AG09319 (cell line): Measurements from ENCODE around the gene F7.
"Not testable (repeated sequence)": the region's sequence is repeated elsewhere in the genome, so short reads cannot be mapped to it uniquely, and the experiment has no call there.

Source experiments
- DNase-seq: peaks from one replicate; pipeline ENCODE4 v3.0.0-alpha.2; 2010; ENCODE audit warnings: low read depth; ENCODE audit errors: extremely low read depth
- TF ChIP-seq, protein P1 (sequence below): IDR thresholded peaks from 2 replicates; pipeline ENCODE4 v1.5.1; 2011; ENCODE audit warnings: low read depth, mild to moderate bottlenecking, inconsistent platforms, low read length, moderate library complexity

F7 gene

DNA sequence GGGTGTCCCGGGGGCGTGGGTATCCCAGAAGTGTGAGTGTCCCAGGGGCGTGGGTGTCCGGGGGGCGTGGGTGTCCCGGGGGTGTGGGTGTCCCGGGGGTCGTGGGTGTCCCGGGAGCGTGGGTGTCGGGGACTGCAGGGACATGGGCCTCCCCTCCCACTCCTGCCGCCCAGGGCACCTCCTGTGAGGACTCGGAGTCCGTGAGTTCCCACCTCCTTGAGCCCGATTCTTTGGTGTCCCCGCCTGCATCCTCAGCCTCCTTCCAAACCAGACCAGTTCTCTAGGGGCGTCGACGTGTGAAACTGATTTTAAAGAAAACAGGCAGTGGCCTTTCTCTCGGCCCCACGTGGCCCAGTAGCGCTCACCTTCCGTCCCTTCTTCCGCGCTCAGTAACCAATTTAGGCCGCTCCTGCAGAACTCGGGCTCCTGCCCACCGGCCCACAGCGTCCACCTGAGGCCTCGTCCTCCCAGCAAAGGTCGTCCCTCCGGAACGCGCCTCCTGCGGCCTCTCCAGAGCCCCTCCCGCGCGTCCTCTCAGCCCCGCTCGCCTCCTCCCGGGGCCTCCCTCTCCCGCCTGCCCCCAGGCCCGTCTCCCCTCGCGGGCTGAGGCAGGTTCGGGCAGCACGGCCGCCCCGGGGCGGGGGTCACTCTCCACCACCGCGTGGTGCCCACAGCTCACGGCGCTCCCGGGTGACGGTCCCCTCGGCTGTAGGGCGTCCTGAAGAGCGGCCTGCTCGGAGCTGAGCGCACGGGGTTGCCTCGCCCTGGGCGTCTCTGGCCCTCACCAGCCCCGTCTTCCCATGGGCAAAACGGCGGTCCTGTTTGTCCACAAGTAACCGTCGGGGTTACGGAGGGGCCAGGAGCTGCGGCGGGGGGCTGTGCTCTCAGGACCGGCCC is 3.8 kb downstream of the F7 start:
- TF ChIP-seq, protein P1, sequence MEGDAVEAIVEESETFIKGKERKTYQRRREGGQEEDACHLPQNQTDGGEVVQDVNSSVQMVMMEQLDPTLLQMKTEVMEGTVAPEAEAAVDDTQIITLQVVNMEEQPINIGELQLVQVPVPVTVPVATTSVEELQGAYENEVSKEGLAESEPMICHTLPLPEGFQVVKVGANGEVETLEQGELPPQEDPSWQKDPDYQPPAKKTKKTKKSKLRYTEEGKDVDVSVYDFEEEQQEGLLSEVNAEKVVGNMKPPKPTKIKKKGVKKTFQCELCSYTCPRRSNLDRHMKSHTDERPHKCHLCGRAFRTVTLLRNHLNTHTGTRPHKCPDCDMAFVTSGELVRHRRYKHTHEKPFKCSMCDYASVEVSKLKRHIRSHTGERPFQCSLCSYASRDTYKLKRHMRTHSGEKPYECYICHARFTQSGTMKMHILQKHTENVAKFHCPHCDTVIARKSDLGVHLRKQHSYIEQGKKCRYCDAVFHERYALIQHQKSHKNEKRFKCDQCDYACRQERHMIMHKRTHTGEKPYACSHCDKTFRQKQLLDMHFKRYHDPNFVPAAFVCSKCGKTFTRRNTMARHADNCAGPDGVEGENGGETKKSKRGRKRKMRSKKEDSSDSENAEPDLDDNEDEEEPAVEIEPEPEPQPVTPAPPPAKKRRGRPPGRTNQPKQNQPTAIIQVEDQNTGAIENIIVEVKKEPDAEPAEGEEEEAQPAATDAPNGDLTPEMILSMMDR: no peak
- no peak for DNase-seq

DNA sequence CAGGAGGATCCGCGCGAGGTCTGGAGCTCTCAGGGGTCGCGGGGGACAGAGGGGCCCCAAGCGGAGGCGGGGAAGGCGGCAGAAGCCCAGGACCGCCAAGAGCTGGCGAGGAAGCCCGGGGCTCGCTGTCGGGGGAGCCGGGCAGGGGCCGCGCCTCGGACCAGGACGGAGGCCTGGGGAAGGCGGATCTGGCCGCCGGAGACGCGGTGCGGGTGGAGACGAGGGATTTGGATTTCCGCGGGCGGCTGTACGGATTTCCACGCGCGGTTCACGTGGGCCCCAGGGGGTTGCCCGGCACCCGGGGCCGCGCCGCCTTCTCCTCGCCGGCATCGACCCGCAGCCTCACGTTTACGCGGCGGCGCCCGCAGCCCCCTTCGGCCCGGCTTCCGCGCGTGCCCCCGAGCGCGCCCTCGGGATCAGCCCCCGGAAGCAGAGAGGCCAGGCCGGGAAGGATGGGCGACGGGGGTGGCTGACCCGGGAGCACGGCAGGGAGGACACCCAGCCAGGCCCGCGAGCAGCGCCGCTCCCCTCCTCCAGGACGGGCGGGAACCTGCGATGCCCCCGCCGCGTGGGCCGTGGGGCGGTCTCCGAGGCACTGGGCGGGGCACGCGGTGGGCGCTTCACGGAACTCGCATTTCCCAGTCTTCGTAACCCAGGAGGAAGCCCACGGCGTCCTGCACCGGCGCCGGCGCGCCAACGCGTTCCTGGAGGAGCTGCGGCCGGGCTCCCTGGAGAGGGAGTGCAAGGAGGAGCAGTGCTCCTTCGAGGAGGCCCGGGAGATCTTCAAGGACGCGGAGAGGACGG is 4.7 kb downstream of the F7 start:
- TF ChIP-seq, protein P1: no peak
- DNase-seq: no peak

DNA sequence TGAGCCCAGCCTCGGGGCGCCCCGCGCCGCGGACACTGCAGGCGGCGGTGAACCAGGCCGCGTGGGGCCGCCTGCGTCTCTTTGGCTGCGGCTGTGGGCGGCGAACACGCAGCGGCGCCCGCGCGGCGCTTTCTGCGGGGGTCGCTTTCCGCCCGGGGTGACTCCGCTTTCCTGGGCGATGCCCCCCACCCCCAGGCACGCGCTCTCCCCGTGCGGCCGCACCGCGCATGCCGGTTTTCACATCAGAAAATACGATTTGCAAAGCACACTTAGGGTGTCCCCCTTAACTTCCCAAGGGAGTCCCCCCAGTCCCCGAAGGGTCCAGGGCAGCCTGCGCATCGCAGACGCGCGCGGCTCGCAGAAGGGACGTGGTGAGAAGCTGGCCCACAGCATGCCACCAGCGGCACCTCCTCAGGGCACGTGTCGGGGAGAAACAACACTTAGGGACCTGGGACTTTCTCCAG is 5.3 kb downstream of the F7 start:
- no peak for DNase-seq
- TF ChIP-seq, protein P1: no peak

DNA sequence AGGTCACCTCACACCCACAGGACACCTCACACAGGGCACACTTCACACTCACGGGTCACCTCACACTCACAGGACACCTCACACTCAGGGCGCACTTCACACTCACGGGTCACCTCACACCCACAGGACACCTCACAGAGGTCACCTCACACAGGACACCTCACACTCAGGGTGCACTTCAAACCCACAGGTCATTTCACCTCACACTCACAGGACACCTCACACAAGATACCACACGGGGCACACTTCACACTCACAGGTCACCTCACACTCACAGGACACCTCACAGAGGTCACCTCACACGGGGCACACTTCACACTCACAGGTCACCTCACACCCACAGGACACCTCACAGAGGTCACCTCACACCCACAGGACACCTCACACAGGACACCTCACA is 6.2 kb downstream of the F7 start:
- not testable (repeated sequence) for DNase-seq

DNA sequence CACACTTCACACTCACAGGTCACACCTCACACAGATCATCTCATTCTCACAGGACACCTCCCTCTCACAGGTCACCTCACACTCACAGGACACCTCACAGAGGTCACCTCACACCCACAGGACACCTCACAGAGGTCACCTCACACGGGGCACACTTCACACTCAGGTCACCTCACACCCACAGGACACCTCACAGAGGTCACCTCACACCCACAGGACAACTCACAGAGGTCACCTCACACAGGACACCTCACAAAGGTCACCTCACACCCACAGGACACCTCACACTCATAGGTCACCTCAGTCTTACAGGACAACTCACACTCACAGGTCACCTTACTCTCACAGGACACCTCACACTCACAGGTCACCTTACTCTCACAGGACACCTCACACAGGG is 6.9 kb downstream of the F7 start:
- DNase-seq: not testable (repeated sequence)

DNA sequence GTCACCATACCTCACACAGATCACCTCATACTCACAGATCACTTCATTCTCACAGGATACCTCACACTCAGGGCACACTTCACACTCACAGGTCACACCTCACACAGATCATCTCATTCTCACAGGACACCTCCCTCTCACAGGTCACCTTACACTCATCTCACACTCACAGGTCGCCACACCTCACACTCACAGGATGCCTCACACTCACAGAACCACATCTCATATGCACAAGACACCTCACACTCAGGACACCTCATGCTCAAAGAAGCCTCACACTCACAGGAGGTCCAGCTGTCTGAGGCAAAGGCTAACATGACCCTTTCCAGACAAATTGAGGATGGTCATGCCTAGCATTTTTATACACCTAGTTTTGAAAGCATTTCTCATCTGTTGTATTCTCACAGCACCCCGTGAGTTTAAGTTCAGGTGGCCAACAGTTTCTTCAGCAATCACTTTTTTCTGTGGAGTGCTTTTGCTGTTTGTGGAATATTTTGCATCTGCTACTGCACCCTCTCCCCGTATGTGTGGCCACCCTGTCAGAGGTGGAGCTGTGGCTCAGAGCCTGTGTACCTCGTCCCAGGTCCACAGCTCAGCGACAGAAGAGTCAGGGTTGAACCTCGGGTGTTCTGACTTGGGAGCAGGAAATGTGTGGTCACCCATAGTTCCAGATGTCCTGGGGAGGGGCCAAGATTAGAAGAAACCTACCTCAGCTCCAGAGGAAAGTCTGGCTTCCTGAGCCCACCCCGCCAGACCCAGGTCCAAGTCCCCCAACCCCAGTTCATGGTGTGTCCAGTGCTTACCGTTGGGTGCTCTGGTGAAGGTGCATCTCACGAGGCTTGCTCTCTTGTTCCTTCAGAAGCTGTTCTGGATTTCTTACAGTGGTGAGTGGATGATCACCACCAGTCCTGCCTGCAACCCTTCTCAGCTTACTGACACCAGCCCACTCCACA is 7.6 kb downstream of the F7 start:
- DNase-seq: no peak
- TF ChIP-seq, protein P1: no peak

DNA sequence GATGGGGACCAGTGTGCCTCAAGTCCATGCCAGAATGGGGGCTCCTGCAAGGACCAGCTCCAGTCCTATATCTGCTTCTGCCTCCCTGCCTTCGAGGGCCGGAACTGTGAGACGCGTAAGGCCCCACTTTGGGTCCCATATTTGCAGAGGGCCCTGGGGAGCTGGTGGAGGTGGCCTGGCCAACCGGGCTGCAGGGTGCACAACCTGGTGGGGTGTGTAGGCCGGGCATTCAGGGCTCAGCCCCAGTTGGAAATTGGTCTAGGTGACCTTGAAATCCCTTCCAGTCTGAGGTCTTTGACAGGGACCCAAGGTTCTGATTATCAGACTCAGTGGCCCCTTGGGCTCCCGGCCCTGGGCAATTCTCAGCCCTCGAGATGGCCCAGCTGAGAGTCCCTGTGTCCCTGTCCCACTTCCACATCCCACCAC is 8.3 kb downstream of the F7 start:
- no peak for DNase-seq
- TF ChIP-seq, protein P1: no peak
